K562 (cell line): ENCODE results near the gene GDAP2. TPM values are rescaled to one million over a fixed set of nuclear protein-coding genes. Genes with fewer than 3 reads are reported as not detected.

ENCODE experiments used
- ATAC-seq: fragments of 200-7000 bp; cut with Tn5 transposase; 3 replicates; pipeline ENCODE4 v1.9.1; 2020; ENCODE audit warnings: moderate library complexity
- BruUV-seq: library from RNA; stranded (reverse); fragments of 400-500 nt; replicated peaks from 2 replicates; lab custom pipeline; 2021; lab: Mats Ljungman, UMichigan
- CTCF ChIA-PET: fragments of 300-600 bp; formaldehyde crosslinking; extraction: SDS; loops from one replicate; lab custom pipeline; 2021; ENCODE audit warnings: low intra/inter-chr PET ratio; lab: Yijun Ruan, JAX
- POLR2A ChIA-PET: fragments of 300-600, 350-650 bp; sonication (Branson Sonifier 250); formaldehyde crosslinking; extraction: SDS; loops from one replicate; lab custom pipeline; 2021; ENCODE audit warnings: antibody characterized with exemption, inconsistent platforms; lab: Yijun Ruan, JAX
- DNase-seq, 4 experiments: peaks; one replicate each; pipeline versions ENCODE4 v3.0.0 to v3.0.0-alpha.2; 2011 to 2018; ENCODE audit warnings: low spot score in 3 of 4, mixed read lengths in 3 of 4; ENCODE audit errors: extremely low read depth in 1 of 4
- FAIRE-seq: peaks from 2 replicates; lab custom pipeline; 2011; peaks lifted over from hg19 to GRCh38; lab: Jason Lieb, UNC
- H2AFZ ChIP-seq: 2 replicates; pipeline ENCODE4 v1.6.0; 2011; ENCODE audit warnings: low read depth, low read length, control low read depth, inconsistent platforms
- H3K27ac ChIP-seq: fragments of 200-600 bp; 3 replicates; pipeline ENCODE4 v1.8.0; 2011; ENCODE audit warnings: low read depth, mild to moderate bottlenecking, control low read depth, inconsistent platforms, low read length, moderate library complexity, mixed read lengths; ENCODE audit errors: extremely low read depth
- H3K27me3 ChIP-seq, 2 experiments: fragments of 300-600 bp in 1 of 2; 2 replicates in 1 of 2; 3 replicates in 1 of 2; pipeline versions ENCODE4 v1.6.0 to v1.8.0; 2011; ENCODE audit warnings: inconsistent platforms in 2 of 2, low read length in 2 of 2, mild to moderate bottlenecking in 1 of 2, mixed read lengths in 1 of 2, moderate library complexity in 1 of 2; ENCODE audit not compliant: control insufficient read depth in 2 of 2, insufficient read depth in 2 of 2
- H3K36me3 ChIP-seq: fragments of 300-600 bp; 3 replicates; pipeline ENCODE4 v1.8.0; 2011; ENCODE audit warnings: mild to moderate bottlenecking, low read length, inconsistent platforms; ENCODE audit not compliant: control insufficient read depth, insufficient read depth
- H3K4me1 ChIP-seq, 2 experiments: fragments of 200-600 bp in 1 of 2; replicated peaks in 1 of 2; 2 replicates in 1 of 2; 3 replicates in 1 of 2; pipeline versions ENCODE4 v1.5.1 to v1.8.0; 2011; ENCODE audit warnings: inconsistent platforms in 2 of 2, low read length in 2 of 2, mild to moderate bottlenecking in 1 of 2, mixed read lengths in 1 of 2, moderate library complexity in 1 of 2; ENCODE audit not compliant: control insufficient read depth in 2 of 2, insufficient read depth in 2 of 2
- H3K4me2 ChIP-seq: 2 replicates; pipeline ENCODE4 v1.6.1; 2011; ENCODE audit warnings: low read length, control low read depth, inconsistent platforms, mixed read lengths; ENCODE audit not compliant: insufficient read depth
- H3K4me3 ChIP-seq: fragments of 200-600 bp; sonication (generic), shearing (Covaris generic); 2 replicates; pipeline ENCODE4 v1.5.1; 2016; ENCODE audit warnings: control low read depth, inconsistent platforms
- H3K79me2 ChIP-seq: fragments of 200-600 bp; 3 replicates; pipeline ENCODE4 v1.8.0; 2011; ENCODE audit warnings: low read length, inconsistent platforms; ENCODE audit not compliant: control insufficient read depth, insufficient read depth
- H3K9ac ChIP-seq, 2 experiments: 2 replicates each; pipeline versions ENCODE4 v1.6.0 to v1.6.1; 2011; ENCODE audit warnings: low read depth in 2 of 2, low read length in 2 of 2, control low read depth in 1 of 2, inconsistent platforms in 1 of 2, mild to moderate bottlenecking in 1 of 2, mixed read lengths in 1 of 2; ENCODE audit not compliant: insufficient read depth in 1 of 2
- H3K9me1 ChIP-seq: one replicate; pipeline ENCODE4 v1.6.0; 2011; ENCODE audit warnings: inconsistent platforms, mild to moderate bottlenecking, low read length, moderate library complexity; ENCODE audit not compliant: control insufficient read depth, insufficient read depth
- H3K9me3 ChIP-seq: replicated peaks from 2 replicates; pipeline ENCODE4 v1.5.1; 2011; ENCODE audit warnings: low read depth, low read length, inconsistent platforms; ENCODE audit not compliant: control insufficient read depth, insufficient read depth
- H4K20me1 ChIP-seq: replicated peaks from 2 replicates; pipeline ENCODE4 v1.6.1; 2011; ENCODE audit warnings: low read length, inconsistent platforms, mixed read lengths; ENCODE audit not compliant: control insufficient read depth, insufficient read depth
- ATF7 ChIP-seq: fragments of 450-650 bp; IDR thresholded peaks from 2 replicates; pipeline ENCODE4 v1.7.1; 2014; ENCODE audit warnings: mild to moderate bottlenecking, moderate library complexity
- KDM5B ChIP-seq: fragments of 200-600 bp; sonication (generic); IDR thresholded peaks from 2 replicates; pipeline ENCODE4 v1.6.1; 2012; ENCODE audit warnings: low read depth, mild to moderate bottlenecking, moderate library complexity, low read length, control low read depth, inconsistent platforms; ENCODE audit not compliant: insufficient replicate concordance
- L3MBTL2 ChIP-seq: fragments of 450-650 bp; IDR thresholded peaks from 2 replicates; pipeline ENCODE4 v1.6.1; 2016; ENCODE audit warnings: mild to moderate bottlenecking, moderate library complexity
- STAT5A ChIP-seq: IDR thresholded peaks from 2 replicates; pipeline ENCODE4 v1.6.1; 2012; ENCODE audit warnings: low read length, inconsistent platforms, borderline replicate concordance
- ZBTB7A ChIP-seq: IDR thresholded peaks from 2 replicates; pipeline ENCODE4 v1.6.1; 2011; ENCODE audit warnings: low read depth, mild to moderate bottlenecking, low read length, moderate library complexity, borderline replicate concordance; ENCODE audit not compliant: control insufficient read depth
- ZNF707 ChIP-seq: fragments of 250-450 bp; sonication (Bioruptor Pico); conservative IDR thresholded peaks from 2 replicates; pipeline ENCODE4 v1.8.0; 2022; ENCODE audit warnings: inconsistent platforms, mild to moderate bottlenecking, moderate library complexity
- ZNF76 ChIP-seq: fragments of 250-450 bp; sonication (Bioruptor Pico); IDR thresholded peaks from 2 replicates; pipeline ENCODE4 v1.4.0; 2020; ENCODE audit warnings: mild to moderate bottlenecking, moderate library complexity, borderline replicate concordance
- ZNF766 ChIP-seq: fragments of 200-800 bp; sonication (Bioruptor generic); conservative IDR thresholded peaks from 2 replicates; pipeline ENCODE4 v1.6.1; 2016; ENCODE audit warnings: missing genetic modification characterization, missing compliant biosample characterization
- WGBS: fragments of 100-300 bp; shearing (Covaris generic); methylation state at CpG from one replicate; pipeline ENCODE4 v1.1.6; 2016; ENCODE audit warnings: low coverage, mixed read lengths; ENCODE audit not compliant: insufficient coverage; ENCODE audit errors: missing lambda C conversion rate; 5-methylcytosine and 5-hydroxymethylcytosine counted together
- in situ Hi-C: fragments of 300-500 bp; cut with MboI; formaldehyde crosslinking; loops from 4 replicates; pipeline ENCODE4 v1.15.0; 2018; ENCODE audit warnings: inconsistent platforms, mixed read lengths
- intact Hi-C: fragments of 100-400 bp; cut with micrococcal nuclease; formaldehyde crosslinking; loops from 2 replicates; pipeline ENCODE4 v1.14.2; 2022
- polyA plus RNA-seq, 8 experiments: library from polyadenylated mRNA; depleted of rRNA in 4 of 8; stranded (reverse) in 5 of 8; unstranded in 3 of 8; fragments of >200 nt; fragmentation: Nextera tagmentation in 2 of 8; fragmentation: Illumina TruSeq in 1 of 8; extraction: Ambion mirVana in 2 of 8; extraction: Trizol in 1 of 8; gene quantifications; 2 replicates each; pipeline versions ENCODE4 v1.2.1 to v1.2.3, GENCODE V29; 2011 to 2014; ENCODE audit warnings: inconsistent platforms in 1 of 8, missing spikeins in 1 of 8
- total RNA-seq, 7 experiments: library from RNA; depleted of rRNA in 6 of 7; stranded (reverse); fragments of >200 nt in 6 of 7; fragmentation: Illumina TruSeq in 2 of 7; extraction: Trizol in 2 of 7; gene quantifications; 2 replicates each; pipeline versions ENCODE4 v1.2.1 to v1.2.3, GENCODE V29; 2011 to 2021; ENCODE audit warnings: low replicate concordance in 1 of 7
- TF ChIP-seq, protein P1 (sequence below): IDR thresholded peaks from 2 replicates; pipeline ENCODE4 v1.6.1; 2016; ENCODE audit warnings: missing genetic modification characterization, missing compliant biosample characterization
- TF ChIP-seq, protein P2 (sequence below): sonication (generic); formaldehyde crosslinking; IDR thresholded peaks from 2 replicates; pipeline ENCODE4 v1.9.0; 2022; ENCODE audit warnings: mild to moderate bottlenecking, missing genetic modification reagents
- TF ChIP-seq, protein P3 (sequence below): sonication (generic); IDR thresholded peaks from 2 replicates; pipeline ENCODE4 v1.6.1; 2016

GDAP2 gene
- total and polyA plus RNA-seq, 9 of the 15 experiments (the other 6 are each of a cell fraction or from before 2014, with no cell fraction given), result 4.1 to 23.1 (median 13.2) TPM

DNA sequence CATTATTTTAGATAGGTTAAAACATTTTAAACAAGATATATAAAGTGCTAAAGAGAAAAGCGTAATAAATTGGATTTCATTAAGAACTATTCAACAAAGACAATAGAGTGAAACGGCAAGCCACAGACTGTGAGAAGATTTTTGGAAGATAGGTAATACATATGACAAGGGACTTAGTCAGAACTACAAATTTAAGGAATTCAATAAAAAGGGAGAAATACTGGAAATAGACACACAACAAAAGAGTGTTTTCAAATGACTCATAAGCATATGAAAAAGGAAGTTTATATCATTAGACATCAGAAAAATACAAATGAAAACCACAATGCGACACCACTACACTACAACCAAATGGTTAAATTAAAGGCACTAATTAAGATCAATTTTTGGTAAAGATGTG is 90.5 kb downstream of the GDAP2 start:
- ChIA-PET CTCF (no interaction called here), POLR2A (interaction anchor here (0.6 kb wide), 2 partner anchors 81 to 1699 kb away, joined by 3 read pairs; no protein-coding TSS in a partner anchor)
- H3K27me3 ChIP-seq, result no peaks in the 10 kb centered on the region
- no TSS peak for BruUV-seq
- no peak overlapping the region for H2AFZ ChIP-seq
- H3K4me1 ChIP-seq, result no peaks in the 10 kb centered on the region; a peak in 1 of 5 replicates
- no peak overlapping the region for H3K27ac ChIP-seq
- H3K79me2 ChIP-seq, result no peaks in the 10 kb centered on the region
- intact Hi-C loops, result no loop called here
- ATAC-seq (no peak), FAIRE-seq (no peak), DNase-seq (no peak)
- no peaks in the 10 kb centered on the region for H3K9me3 ChIP-seq
- H3K4me3 ChIP-seq, result no peak overlapping the region
- 4% methylated on average over 3 of the region's 3 CpGs for WGBS
- H4K20me1 ChIP-seq, result no peaks in the 10 kb centered on the region
- H3K9ac ChIP-seq, result no peak overlapping the region
- no peaks in the 10 kb centered on the region for H3K9me1 ChIP-seq
- in situ Hi-C loops, result no loop called here
- no peaks in the 10 kb centered on the region for H3K36me3 ChIP-seq
- no peak overlapping the region for H3K4me2 ChIP-seq
- no peak for TF ChIP-seq STAT5A
- no peak for TF ChIP-seq KDM5B
- no peak for TF ChIP-seq ZNF707
- no peak for TF ChIP-seq ZNF76 (CRISPR knock-in tag)
- TF ChIP-seq ZBTB7A, result no peak
- TF ChIP-seq ZNF766 (CRISPR knock-in tag), result no peak
- TF ChIP-seq L3MBTL2, result no peak
- TF ChIP-seq, protein P1, sequence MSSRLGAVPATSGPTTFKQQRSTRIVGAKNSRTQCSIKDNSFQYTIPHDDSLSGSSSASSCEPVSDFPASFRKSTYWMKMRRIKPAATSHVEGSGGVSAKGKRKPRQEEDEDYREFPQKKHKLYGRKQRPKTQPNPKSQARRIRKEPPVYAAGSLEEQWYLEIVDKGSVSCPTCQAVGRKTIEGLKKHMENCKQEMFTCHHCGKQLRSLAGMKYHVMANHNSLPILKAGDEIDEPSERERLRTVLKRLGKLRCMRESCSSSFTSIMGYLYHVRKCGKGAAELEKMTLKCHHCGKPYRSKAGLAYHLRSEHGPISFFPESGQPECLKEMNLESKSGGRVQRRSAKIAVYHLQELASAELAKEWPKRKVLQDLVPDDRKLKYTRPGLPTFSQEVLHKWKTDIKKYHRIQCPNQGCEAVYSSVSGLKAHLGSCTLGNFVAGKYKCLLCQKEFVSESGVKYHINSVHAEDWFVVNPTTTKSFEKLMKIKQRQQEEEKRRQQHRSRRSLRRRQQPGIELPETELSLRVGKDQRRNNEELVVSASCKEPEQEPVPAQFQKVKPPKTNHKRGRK (tag), result no peak
- TF ChIP-seq, protein P2, sequence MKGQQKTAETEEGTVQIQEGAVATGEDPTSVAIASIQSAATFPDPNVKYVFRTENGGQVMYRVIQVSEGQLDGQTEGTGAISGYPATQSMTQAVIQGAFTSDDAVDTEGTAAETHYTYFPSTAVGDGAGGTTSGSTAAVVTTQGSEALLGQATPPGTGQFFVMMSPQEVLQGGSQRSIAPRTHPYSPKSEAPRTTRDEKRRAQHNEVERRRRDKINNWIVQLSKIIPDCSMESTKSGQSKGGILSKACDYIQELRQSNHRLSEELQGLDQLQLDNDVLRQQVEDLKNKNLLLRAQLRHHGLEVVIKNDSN (CRISPR knock-in tag), result no peak
- TF ChIP-seq, protein P3, sequence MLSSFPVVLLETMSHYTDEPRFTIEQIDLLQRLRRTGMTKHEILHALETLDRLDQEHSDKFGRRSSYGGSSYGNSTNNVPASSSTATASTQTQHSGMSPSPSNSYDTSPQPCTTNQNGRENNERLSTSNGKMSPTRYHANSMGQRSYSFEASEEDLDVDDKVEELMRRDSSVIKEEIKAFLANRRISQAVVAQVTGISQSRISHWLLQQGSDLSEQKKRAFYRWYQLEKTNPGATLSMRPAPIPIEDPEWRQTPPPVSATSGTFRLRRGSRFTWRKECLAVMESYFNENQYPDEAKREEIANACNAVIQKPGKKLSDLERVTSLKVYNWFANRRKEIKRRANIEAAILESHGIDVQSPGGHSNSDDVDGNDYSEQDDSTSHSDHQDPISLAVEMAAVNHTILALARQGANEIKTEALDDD, result no peak
- no peak for TF ChIP-seq ATF7
